Measurements from ENCODE around the gene RNASEH2A.
"Not testable (repeated sequence)": the region's sequence is repeated elsewhere in the genome, so short reads cannot be mapped to it uniquely, and the experiment has no call there.

The RNASEH2A gene

DNA sequence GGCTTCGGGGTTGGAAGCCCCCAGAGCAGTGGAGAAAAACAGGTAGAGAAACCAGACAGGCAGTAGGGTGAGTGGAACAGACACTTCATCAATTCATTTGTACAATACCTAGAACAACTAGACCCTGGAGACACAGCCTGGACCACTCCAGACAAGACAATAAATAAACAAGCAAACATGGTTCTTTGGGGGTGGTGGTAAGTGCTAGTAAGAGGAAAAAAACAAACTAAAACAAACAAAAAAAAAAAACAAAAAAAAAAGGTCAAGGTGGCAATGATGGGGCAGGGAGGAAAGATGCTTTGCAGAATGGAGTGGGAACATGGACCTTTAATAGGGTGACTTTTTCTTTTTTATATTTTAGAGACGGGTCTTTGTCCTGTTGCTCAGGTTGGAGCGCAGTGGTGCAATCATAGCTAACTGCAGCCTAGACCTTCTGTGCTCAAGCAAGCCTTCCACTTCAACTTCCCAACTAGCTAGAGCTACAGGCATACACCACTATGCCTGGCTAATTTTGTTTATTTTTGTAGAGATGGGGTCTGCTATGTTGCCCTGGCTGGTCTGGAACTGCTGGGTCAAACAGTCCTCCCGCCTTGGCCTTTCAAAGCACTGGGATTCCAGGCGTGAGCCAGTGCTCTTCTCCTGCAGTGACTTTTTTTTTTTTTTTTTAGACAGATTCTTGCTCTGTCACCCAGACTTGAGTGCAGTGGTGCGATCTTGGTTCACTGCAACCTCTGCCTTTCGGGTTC is 12.0 kb upstream of the RNASEH2A start:
- peak; percentile 25 for DNase-seq

DNA sequence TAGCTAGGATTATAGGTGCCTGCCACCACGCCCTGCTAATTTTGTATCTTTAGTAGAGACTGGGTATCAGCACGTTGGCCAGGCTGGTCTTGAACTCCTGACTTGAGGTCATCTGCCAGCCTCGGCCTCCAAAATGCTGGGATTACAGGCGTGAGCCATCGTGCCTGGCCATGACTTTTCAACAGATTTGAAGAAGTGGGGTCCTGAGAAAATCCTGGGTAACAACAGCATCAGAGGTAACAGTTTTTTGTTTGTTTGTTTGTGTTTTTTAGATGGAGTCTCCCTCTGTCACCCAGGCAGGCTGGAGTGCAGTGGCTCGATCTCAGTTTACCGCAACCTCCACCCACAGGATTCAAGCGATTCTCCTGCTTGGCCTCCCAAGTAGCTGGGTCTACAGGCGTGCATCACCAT is 11.4 kb upstream of the RNASEH2A start:
- no peak for DNase-seq

DNA sequence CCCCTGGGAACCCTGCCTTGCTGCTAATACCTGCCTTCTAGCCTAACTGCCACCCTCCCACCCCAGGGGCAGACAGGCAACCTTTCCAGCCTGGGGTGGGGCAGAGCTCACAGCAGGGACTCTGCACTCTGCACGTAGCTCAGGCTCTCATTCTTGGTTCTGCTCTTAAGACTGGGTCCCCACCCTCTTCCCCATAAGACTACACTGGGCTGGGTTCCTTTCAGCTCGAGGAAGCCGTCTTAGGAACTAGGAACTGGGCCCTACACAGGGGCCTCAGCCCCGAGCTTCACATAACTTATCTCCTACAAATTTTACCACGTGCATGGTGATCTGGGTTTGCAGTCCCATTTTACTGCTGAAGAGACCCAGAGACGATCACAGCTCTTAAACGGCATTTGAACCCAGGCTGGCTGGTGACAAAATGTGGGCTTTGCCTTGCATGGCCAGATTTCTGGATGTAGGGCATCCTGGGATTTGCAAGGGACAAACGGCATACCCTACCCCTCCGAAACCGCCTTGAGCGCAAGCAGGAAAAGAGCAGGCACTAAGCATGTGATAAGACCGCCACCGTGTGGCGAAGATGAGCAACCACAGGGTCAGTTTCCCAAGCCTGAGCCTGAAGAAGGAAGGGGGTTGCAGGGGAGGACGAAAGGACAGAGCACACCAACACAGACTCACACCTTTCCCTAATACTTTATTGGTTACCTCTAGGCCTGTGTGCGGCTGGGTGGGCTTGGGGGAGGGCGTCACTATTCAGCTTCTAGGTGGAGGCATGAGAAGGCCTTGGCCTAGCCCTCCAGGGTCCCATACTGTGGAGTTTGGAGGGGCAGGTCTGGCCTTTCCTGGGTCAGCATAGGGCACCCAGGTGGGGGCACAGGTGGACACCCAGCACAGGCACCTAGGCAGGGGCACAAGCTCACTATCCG is 10.0 kb upstream of the RNASEH2A start:
- DNase-seq: peak; percentile 88

DNA sequence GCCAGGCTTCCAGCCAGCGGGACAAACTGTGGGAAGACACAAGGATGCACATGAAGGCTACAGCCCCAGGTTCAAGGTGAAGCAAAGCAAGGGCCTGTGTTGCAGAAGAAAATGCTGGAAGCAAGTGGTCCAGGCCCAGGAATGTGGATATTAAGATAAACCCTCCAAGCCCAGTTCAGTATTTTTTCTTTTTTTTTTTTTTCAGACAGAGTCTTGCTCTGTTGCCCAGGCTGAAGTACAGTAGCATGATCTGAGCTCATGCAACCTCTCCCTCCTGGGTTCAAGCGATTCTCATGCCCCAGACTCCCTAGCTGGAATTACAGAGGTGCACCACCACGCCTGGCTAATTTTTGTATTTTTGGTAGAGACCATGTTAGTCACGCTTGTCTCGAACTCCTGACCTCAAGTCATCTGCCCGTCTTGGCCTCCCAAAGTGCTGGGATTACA is 9.2 kb upstream of the RNASEH2A start:
- no peak for DNase-seq

DNA sequence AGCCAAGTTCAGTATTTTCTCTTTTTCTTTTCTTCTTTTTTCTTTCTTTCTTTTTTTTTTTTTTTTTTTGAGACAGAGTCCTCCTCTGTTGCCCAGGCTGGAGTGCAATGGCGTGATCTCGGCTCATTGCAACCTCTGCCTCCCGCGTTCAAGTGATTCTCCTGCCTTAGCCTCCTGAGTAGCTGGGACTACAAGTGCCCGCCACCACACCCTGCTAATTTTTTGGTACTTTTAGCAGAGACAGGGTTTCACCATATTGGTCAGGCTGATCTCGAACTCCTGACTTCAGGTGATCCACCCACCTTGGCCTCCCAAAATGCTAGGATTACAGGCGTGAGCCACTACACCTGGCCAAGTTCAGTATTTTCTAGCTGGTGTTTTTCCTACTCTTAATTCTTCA is 8.8 kb upstream of the RNASEH2A start:
- DNase-seq: not testable (repeated sequence)

DNA sequence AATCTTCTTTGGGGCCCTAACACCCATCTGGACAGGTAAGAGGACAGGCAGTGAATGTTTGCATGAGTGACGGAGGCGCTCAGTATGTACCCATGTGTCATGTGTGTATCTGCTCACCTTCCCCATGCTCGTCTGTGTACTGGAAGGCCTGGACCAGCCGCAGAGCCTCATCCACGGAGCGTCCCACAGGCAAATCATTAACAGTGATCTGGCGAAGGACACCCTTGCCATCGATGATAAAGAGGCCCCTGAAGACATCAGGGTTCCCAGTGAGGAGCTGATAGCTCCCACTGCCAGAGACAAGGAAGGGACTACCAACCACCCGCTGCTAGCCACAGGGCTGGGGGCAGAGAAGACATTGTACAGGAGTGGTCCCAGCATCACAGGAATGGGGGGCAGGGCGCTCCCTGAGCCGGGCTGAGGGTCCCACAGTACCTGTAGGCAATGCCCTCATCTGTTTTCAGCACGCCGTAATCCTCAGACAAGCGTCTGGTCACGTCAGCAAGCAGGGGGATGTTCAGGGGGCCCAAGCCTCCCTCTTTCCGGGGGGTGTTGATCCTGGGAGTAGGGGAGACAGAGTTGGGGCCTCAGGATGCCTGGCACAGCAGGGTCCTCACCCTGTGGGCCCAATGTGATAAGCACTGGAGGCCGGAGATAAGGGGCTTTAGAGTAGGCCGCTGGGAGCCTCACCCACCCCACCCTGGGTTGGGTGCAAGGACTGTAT is 6.5 kb upstream of the RNASEH2A start:
- DNase-seq: no peak

DNA sequence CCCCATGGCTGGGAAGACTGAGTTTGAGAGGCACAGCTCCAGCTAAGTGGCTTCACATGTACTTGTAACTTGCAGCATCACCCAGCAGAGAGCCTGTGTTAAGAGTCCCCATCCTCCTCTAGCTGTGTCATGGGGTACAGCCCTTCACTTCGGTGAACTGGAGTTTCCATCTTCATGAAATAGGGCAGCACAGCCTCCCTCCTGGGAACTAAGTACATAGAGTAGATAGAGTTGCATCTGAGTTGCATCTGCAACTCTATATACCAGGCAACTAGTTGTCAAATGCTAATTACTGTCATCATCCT is 6.0 kb upstream of the RNASEH2A start:
- DNase-seq: no peak

DNA sequence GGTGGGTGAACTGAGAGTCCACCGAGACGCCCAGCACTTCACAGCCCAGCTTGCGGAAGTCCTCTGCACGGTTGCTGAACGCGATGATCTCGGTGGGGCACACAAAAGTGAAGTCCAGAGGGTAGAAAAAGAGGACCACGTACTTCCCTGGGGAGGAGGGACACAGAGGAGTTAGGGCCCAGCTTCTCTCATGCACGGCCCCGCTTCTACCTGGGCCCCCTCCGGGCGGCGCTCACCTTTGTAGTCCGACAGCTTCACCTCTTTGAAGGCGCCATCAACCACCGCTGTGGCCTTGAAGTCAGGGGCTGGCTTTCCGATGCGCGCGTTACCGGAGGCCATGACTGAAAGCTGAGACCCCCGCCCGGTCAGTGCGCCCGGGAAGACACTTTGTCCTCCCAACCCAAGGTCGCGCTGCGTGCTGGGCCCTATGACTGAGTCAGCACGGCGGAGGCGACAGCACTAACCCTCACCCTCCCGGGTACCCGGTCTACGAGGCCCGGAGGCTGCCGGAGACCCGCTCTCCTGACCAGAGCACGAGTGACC is 5.4 kb upstream of the RNASEH2A start:
- DNase-seq: peak; percentile 8

DNA sequence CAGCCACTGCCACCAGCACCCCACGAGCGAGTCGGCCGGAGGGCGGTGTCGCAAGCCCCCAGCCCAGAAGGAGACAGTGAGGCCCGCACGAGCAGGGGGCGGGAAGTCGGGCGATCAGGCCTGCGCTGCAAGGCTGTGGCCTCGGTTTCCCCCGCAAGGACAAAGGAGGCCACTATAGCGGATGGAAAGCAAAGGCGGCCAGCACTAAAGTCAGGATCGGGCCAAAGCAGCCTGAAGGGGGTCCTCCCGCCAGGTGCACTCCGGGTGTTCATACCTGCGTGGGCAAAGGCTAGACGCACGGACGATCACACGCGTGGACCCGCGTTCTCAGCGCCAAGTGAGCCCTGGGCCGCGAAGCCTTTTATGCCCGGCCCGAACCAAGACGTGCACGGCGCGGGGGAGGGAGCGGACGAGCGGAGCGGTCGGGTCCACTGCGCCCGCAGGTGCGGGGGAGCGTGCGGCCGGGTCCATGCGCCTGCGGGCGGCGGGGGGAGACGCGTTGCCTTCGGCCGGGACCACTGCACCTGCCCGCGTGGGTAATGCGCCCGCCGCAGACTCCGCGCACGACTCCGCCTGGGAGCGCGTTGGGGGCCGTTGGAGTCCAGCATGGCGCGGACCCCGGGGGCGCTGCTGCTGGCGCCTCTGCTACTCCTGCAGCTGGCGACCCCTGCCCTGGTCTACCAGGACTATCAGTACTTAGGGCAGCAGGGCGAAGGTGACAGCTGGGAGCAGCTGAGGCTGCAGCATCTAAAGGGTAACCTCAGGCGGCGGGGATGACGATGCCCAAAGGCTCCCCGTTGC is 4.7 kb upstream of the RNASEH2A start, which contains the start of the genes PRDX2 and THSD8:
TSS of gene PRDX2 (minus strand) at position 335 of the 801 bp plus-strand sequence. CDS start 539 bp downstream, outside the sequence.
TSS of gene THSD8 (plus strand) at position 604 of the 801 bp plus-strand sequence. CDS start at position 607, 3 bp downstream.
- peak; percentile 85 for DNase-seq

GRCh38 chr19:12802267-12803106 is 3.9 kb upstream of the RNASEH2A start:
- no peak for DNase-seq

- DNase-seq: no peak
These were observed 2.3 kb upstream of the RNASEH2A start for GRCh38 chr19:12804051-12804450.

GRCh38 chr19:12815088-12815487 is 8.7 kb downstream of the RNASEH2A start:
- DNase-seq: no peak

DNA sequence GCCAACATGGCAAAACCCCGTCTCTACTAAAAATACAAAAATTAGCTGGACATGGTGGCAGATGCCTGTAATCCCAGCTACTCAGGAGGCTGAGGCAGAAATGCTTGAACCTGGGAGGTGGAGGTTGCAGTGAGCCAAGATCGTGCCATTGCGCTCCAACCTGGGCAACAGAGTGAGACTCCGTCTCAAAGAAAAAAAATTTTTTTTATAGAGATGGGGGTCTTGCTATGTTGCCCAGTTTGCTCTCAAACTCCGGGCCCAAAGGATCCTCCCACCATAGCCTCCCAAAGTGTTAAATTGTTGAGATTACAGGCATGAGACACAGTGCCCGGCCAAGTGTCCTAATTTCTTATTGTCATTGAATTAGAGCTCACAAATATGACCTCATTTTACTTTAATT is 10.8 kb downstream of the RNASEH2A start:
- DNase-seq: not testable (repeated sequence)

DNA sequence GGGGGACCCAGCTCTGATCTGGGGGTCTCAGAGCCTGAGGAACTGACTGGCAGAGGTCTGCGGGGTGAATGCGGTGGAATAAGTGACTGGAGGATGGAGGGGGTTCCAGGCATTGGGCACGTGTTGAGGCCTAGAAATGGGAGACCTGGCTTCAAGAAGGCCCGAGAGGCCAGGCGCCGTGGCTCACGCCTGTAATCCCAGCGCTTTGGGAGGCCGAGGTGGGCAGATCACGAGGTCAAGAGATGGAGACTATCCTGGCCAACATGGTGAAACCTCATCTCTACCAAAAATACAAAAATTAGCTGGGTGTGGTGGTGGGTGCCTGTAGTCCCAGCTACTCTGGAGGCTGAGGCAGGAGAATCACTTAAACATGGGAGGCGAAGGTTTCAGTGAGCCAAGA is 11.4 kb downstream of the RNASEH2A start:
- DNase-seq: not testable (repeated sequence)

GRCh38 chr19:12821761-12822160 is 15.4 kb downstream of the RNASEH2A start:
- DNase-seq: no peak

- DNase-seq: no peak
These were observed 19.1 kb downstream of the RNASEH2A start for GRCh38 chr19:12825254-12826131.

DNA sequence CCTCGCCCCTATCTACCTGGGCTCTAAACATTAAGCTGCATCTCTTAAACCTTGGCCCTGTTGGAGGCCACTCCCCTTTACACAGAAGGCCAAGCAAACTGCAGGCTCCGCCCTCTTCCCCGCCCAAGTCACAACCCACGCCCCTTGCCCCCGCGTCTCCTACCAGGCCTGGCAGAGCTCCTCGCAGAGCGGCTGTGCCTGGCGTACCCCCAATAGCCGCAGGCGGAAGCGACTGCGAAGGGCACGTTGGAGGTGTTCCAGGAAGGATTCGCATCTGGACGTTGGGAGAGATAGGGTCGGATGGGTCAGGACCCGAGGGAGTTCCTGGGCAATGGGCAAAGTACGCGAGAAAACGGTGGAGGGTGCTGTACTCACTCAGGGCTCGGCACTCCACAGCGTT is 22.1 kb downstream of the RNASEH2A start:
- peak; percentile 83 for DNase-seq

- DNase-seq: peak; percentile 60
These were observed 27.0 kb downstream of the RNASEH2A start for GRCh38 chr19:12833418-12833737.

DNA sequence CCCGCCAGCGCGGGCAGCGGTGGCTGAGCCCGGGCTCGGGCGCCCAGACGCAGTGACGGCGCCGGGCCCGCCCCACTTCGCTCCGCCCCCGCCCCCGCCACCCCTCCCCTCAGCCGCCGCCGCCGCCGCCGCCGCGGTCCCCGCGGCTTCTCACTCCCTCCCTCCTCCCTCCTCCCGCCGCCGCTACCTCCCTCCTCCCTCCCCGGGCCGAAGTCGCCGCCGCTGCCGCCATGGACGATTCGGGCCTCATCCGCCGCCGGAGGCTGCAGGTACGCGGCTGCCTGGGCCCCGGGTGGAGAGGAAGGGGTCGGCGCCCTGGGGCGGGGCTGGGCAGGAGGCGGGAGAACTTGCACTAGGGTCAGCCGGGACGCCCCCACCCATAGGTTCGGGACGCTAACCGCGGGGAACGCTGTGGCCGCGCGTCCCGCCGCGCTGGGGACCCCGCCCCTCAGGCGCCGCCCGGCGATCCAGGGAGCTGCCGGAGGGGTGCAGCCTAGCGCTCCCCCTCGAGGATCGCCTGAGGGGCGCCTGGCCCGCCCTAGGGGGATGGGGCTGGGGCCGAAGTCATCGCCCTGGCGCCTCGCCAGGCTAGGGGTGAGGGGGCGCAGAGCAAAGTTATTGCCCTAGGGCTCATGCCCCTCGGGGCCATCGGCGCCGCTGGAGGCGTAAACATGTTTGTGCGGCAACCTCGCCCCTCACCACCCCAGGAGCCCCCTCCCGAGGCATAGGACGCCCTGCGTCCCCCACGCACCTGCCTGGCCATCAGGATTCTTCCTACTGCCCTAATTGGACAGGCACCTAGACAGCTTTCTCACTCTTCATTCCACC is 27.6 kb downstream of the RNASEH2A start:
- no peak for DNase-seq
